Measurements from ENCODE around the gene NPDC1.

GRCh38 chr9:137013571-137013940, 32.4 kb downstream of the NPDC1 start:
- TF ChIP-seq RAD21 (IDR thresholded peaks at IDR 0.05; ENCODE audit: low read depth) (no peak), TCF12 (IDR thresholded peaks at IDR 0.05; ENCODE audit: low read depth) (no peak), CEBPB (IDR thresholded peaks at IDR 0.05) (no peak), MAX (IDR thresholded peaks at IDR 0.05) (no peak), EP300 (IDR thresholded peaks at IDR 0.05; ENCODE audit: borderline replicate concordance) (no peak), YY1 (IDR thresholded peaks at IDR 0.05; ENCODE audit: low read depth) (no peak), ZBTB7A (IDR thresholded peaks at IDR 0.05; ENCODE audit: low read depth) (no peak), TAF1 (IDR thresholded peaks at IDR 0.05; ENCODE audit: low read depth) (no peak)

All from Ishikawa (cell line).